HepG2 (cell line): Measurements from ENCODE around the gene ARAP1. TPM values are rescaled to one million over a fixed set of nuclear protein-coding genes. Genes with fewer than 3 reads are reported as not detected.

Experiments used
- ATAC-seq: fragments of 200-7000 bp; cut with Tn5 transposase; 3 replicates; pipeline ENCODE4 v1.9.1; 2020; ENCODE audit warnings: mild to moderate bottlenecking, moderate library complexity
- BruUV-seq: library from RNA; stranded (reverse); fragments of 400-500 nt; replicated peaks from 2 replicates; lab custom pipeline; 2021; lab: Mats Ljungman, UMichigan
- CTCF ChIA-PET: fragments of 300-600 bp; formaldehyde crosslinking; extraction: SDS; loops from one replicate; lab custom pipeline; 2021; ENCODE audit warnings: low total read pairs, inconsistent platforms, low intra/inter-chr PET ratio; lab: Yijun Ruan, JAX
- POLR2A ChIA-PET: fragments of 350-600 bp; sonication (Branson Sonifier 250); formaldehyde crosslinking; loops from one replicate; lab custom pipeline; 2020; ENCODE audit warnings: antibody characterized with exemption, inconsistent platforms; lab: Yijun Ruan, JAX
- DNase-seq: peaks from one replicate; pipeline ENCODE4 v3.0.0-alpha.2; 2015; ENCODE audit warnings: low spot score
- FAIRE-seq: peaks from 3 replicates; lab custom pipeline; 2011; peaks lifted over from hg19 to GRCh38; lab: Jason Lieb, UNC
- H2AFZ ChIP-seq: one replicate; pipeline ENCODE4 v1.6.1; 2011; ENCODE audit warnings: low read length, inconsistent platforms
- H3K27ac ChIP-seq: fragments of 300-600 bp; 3 replicates; pipeline ENCODE4 v1.8.0; 2011; ENCODE audit warnings: mixed run types, mild to moderate bottlenecking, mixed read lengths, low read length, inconsistent platforms; ENCODE audit not compliant: insufficient read depth; ENCODE audit errors: extremely low read length
- H3K27me3 ChIP-seq, 2 experiments: fragments of 200-600 bp in 1 of 2; 2 replicates in 1 of 2; 3 replicates in 1 of 2; pipeline versions ENCODE4 v1.6.0 to v1.8.0; 2011; ENCODE audit warnings: low read length in 2 of 2, mild to moderate bottlenecking in 2 of 2, moderate library complexity in 2 of 2, inconsistent platforms in 1 of 2; ENCODE audit not compliant: insufficient read depth in 2 of 2, control insufficient read depth in 1 of 2
- H3K36me3 ChIP-seq, 2 experiments: fragments of 200-600 bp in 1 of 2; replicated peaks in 1 of 2; 2 replicates in 1 of 2; 3 replicates in 1 of 2; pipeline versions ENCODE4 v1.5.1 to v1.8.0; 2011; ENCODE audit warnings: low read length in 2 of 2, inconsistent platforms in 1 of 2; ENCODE audit not compliant: insufficient read depth in 2 of 2, control insufficient read depth in 1 of 2
- H3K4me1 ChIP-seq: 2 replicates; pipeline ENCODE4 v1.5.1; 2012; ENCODE audit warnings: low read length, inconsistent platforms; ENCODE audit not compliant: insufficient read depth
- H3K4me2 ChIP-seq: 2 replicates; pipeline ENCODE4 v1.6.0; 2011; ENCODE audit warnings: low read depth, low read length, inconsistent platforms
- H3K4me3 ChIP-seq, 3 experiments: fragments of 200-600 bp in 1 of 3; sonication (generic), shearing (Covaris generic) in 1 of 3; replicated peaks in 1 of 3; 2 replicates each; pipeline ENCODE4 v1.5.1; 2011 to 2016; ENCODE audit warnings: low read length in 3 of 3, inconsistent platforms in 2 of 3, low read depth in 2 of 3, mild to moderate bottlenecking in 2 of 3, control low read depth in 1 of 3, mixed read lengths in 1 of 3; ENCODE audit not compliant: insufficient read depth in 1 of 3
- H3K79me2 ChIP-seq: one replicate; pipeline ENCODE4 v1.6.1; 2011; ENCODE audit warnings: low read length, inconsistent platforms; ENCODE audit not compliant: insufficient read depth
- H3K9ac ChIP-seq: 2 replicates; pipeline ENCODE4 v1.6.0; 2011; ENCODE audit warnings: mild to moderate bottlenecking, low read depth, low read length, inconsistent platforms; ENCODE audit not compliant: insufficient read depth
- H3K9me3 ChIP-seq: 2 replicates; pipeline ENCODE4 v1.5.1; 2012; ENCODE audit warnings: mild to moderate bottlenecking, low read length
- H4K20me1 ChIP-seq: 2 replicates; pipeline ENCODE4 v1.6.0; 2011; ENCODE audit warnings: inconsistent platforms, mild to moderate bottlenecking, low read length, moderate library complexity; ENCODE audit not compliant: insufficient read depth
- AGO1 ChIP-seq: fragments of 200-400 bp; formaldehyde crosslinking; IDR thresholded peaks from 2 replicates; pipeline ENCODE4 v1.6.1; 2017; ENCODE audit warnings: mild to moderate bottlenecking, low read depth, low read length, moderate library complexity; ENCODE audit not compliant: poor library complexity, severe bottlenecking
- ELF3 ChIP-seq: IDR thresholded peaks from 2 replicates; pipeline ENCODE4 v1.6.1; 2016; ENCODE audit warnings: missing genetic modification reagents, missing compliant biosample characterization
- ETV5 ChIP-seq: IDR thresholded peaks from 2 replicates; pipeline ENCODE4 v1.6.1; 2018; ENCODE audit warnings: missing biosample characterization, missing genetic modification reagents, inconsistent platforms, borderline replicate concordance
- HOXA9 ChIP-seq: sonication (generic); formaldehyde crosslinking; IDR thresholded peaks from 2 replicates; pipeline ENCODE4 v1.8.1; 2022; ENCODE audit warnings: missing genetic modification reagents, mild to moderate bottlenecking, moderate library complexity, borderline replicate concordance
- MBD4 ChIP-seq: IDR thresholded peaks from 2 replicates; pipeline ENCODE4 v1.6.1; 2012; ENCODE audit warnings: low read length, inconsistent platforms, borderline replicate concordance
- RBFOX2 ChIP-seq: fragments of 200-400 bp; formaldehyde crosslinking; IDR thresholded peaks from 2 replicates; pipeline ENCODE4 v1.6.1; 2017; ENCODE audit warnings: low read depth, mild to moderate bottlenecking, low read length
- ZNF382 ChIP-seq: sonication (generic); formaldehyde crosslinking; IDR thresholded peaks from 2 replicates; pipeline ENCODE4 v1.5.0; 2020; ENCODE audit warnings: missing genetic modification reagents, mild to moderate bottlenecking, borderline replicate concordance
- ZNF563 ChIP-seq: sonication (generic); formaldehyde crosslinking; IDR thresholded peaks from 2 replicates; pipeline ENCODE4 v1.8.0; 2022; ENCODE audit warnings: mild to moderate bottlenecking, moderate library complexity, missing genetic modification reagents
- WGBS: methylation state at CpG from one replicate; pipeline ENCODE4 v1.1.6; 2017; ENCODE audit warnings: low lambda C conversion rate; 5-methylcytosine and 5-hydroxymethylcytosine counted together
- in situ Hi-C: cut with HindIII; loops from 2 replicates; pipeline ENCODE4 v1.10.0; 2017; ENCODE audit warnings: low pct_unique_long_range_greater_than_20kb; ENCODE audit not compliant: extremely low pct_ligation_motif_present
- intact Hi-C: fragments of 100-400 bp; cut with micrococcal nuclease; formaldehyde crosslinking; loops from one replicate; pipeline ENCODE4 v1.10.0; 2022; ENCODE audit not compliant: unreplicated experiment
- polyA plus RNA-seq, 8 experiments: library from polyadenylated mRNA; depleted of rRNA in 3 of 8; stranded (reverse) in 7 of 8; unstranded in 1 of 8; fragments of >200 nt; fragmentation: Illumina TruSeq in 4 of 8; extraction: Trizol in 4 of 8; gene quantifications; 2 replicates each; pipeline versions ENCODE4 v1.2.1 to v1.2.3, GENCODE V29; 2011 to 2016; ENCODE audit warnings: low read depth in 4 of 8, missing spikeins in 1 of 8, mixed read lengths in 1 of 8; ENCODE audit not compliant: insufficient read depth in 1 of 8
- total RNA-seq, 5 experiments: library from RNA; depleted of rRNA; stranded (reverse); fragments of >200 nt; fragmentation: Illumina TruSeq; extraction: Trizol; gene quantifications; 2 replicates each; pipeline ENCODE4 v1.2.3, GENCODE V29; 2016; ENCODE audit warnings: low read depth in 1 of 5
- TF ChIP-seq, protein P1 (sequence below): sonication (generic); formaldehyde crosslinking; IDR thresholded peaks from 2 replicates; pipeline ENCODE4 v1.4.0; 2020; ENCODE audit warnings: missing genetic modification reagents, low read depth, mild to moderate bottlenecking, borderline replicate concordance
- TF ChIP-seq, protein P2 (sequence below): sonication (generic); formaldehyde crosslinking; IDR thresholded peaks from 2 replicates; pipeline ENCODE4 v1.4.0; 2020; ENCODE audit warnings: missing genetic modification reagents, borderline replicate concordance

Gene ARAP1
- total and polyA plus RNA-seq, 2 of the 13 experiments (the other 11 are each of a cell fraction or from before 2014, with no cell fraction given) = 43.2 to 55.5 TPM

- H3K27me3 ChIP-seq = no peaks in the 10 kb centered on the region
- no TSS peak for BruUV-seq
- H3K4me3 ChIP-seq = no peak overlapping the region
- peaks cover 97% of the 10 kb centered on the region for H3K4me1 ChIP-seq
- H3K9ac ChIP-seq = no peak overlapping the region; the same call in 1 of the 2 replicates
- no peak for ATAC-seq
- no peak for FAIRE-seq
- H3K9me3 ChIP-seq = no peaks in the 10 kb centered on the region
- TF ChIP-seq, protein P1, sequence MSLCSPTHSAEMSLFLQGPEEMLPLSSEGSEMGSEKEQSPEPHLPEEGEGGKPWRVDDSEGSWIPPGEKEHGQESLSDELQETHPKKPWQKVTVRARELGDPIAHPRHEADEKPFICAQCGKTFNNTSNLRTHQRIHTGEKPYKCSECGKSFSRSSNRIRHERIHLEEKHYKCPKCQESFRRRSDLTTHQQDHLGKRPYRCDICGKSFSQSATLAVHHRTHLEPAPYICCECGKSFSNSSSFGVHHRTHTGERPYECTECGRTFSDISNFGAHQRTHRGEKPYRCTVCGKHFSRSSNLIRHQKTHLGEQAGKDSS (CRISPR knock-in tag) = 0 out of 2 replicates have a peak, but pooled peaks have one; percentile 70
- TF ChIP-seq ELF3 = no peak
- TF ChIP-seq ZNF563 (CRISPR knock-in tag) = no peak
- 0 out of 2 replicates have a peak, but pooled peaks have one; percentile 23 for TF ChIP-seq RBFOX2
- TF ChIP-seq AGO1 = no peak
- TF ChIP-seq ZNF382 (CRISPR knock-in tag) = no peak
- TF ChIP-seq MBD4 = no peak
- TF ChIP-seq, protein P2, sequence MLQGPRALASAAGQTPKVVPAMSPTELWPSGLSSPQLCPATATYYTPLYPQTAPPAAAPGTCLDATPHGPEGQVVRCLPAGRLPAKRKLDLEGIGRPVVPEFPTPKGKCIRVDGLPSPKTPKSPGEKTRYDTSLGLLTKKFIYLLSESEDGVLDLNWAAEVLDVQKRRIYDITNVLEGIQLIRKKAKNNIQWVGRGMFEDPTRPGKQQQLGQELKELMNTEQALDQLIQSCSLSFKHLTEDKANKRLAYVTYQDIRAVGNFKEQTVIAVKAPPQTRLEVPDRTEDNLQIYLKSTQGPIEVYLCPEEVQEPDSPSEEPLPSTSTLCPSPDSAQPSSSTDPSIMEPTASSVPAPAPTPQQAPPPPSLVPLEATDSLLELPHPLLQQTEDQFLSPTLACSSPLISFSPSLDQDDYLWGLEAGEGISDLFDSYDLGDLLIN = no peak
- TF ChIP-seq HOXA9 = no peak
- TF ChIP-seq ETV5 (CRISPR knock-in tag) = no peak
- no peak overlapping the region for H2AFZ ChIP-seq
- POLR2A ChIA-PET = interaction anchor here (0.8 to 10.0 kb wide), 3 partner anchors 9 to 18 kb away, joined by 6 to 103 read pairs (median 52); partner anchors contain the start of gene STARD10
- intact Hi-C loops = no loop called here
- DNase-seq = no peak
- WGBS = 97% methylated on average over 6 of the region's 7 CpGs
- H3K27ac ChIP-seq = no peak overlapping the region
- no peak overlapping the region for H3K4me2 ChIP-seq
- peaks cover 7% of the 10 kb centered on the region; the same call in 1 of the 2 replicates for H4K20me1 ChIP-seq
- in situ Hi-C loops = no loop called here
- H3K79me2 ChIP-seq = peaks cover 63% of the 10 kb centered on the region
- CTCF ChIA-PET = no interaction called here
- peaks cover under 1 to 31% of the 10 kb centered on the region in 2 experiments; a peak in 4 of 5 replicates for H3K36me3 ChIP-seq
Measured at GRCh38 chr11:72775288-72776110, 23.3 kb upstream of the ARAP1 start.
